GM18526 (cell line): ENCODE measurements around the gene AKIRIN2.

Experiments
- POLR2A ChIP-seq: IDR thresholded peaks from 3 replicates; pipeline ENCODE4 v1.6.1; 2011; ENCODE audit not compliant: insufficient read length; ENCODE audit errors: extremely low read depth

AKIRIN2 gene

GRCh38 chr6:87653074-87653962 is 48.7 kb downstream of the AKIRIN2 start:
- TF ChIP-seq POLR2A, result no peak

DNA sequence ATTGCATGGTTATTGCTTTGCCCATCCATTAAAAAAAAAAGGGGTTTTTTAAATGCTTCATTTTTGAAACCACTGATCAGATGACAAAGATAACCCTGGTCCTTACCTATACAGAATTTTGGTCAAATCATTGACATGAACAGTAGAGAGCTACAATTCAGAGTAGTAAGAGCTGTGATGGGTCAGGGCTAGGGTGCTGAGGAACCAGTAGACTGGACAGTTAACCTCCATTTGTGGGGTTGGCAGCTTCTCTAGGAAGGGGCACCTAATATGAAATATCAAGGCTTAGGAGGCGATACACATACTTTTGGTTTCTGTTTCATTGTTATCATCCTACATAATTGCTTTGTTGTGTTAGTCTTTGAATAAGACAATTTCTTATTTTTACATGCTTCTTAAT is 57.0 kb downstream of the AKIRIN2 start:
- no peak for TF ChIP-seq POLR2A

- TF ChIP-seq POLR2A, result no peak
Observed at GRCh38 chr6:87641065-87641692, 60.9 kb downstream of the AKIRIN2 start.

GRCh38 chr6:87639373-87639772 is 62.7 kb downstream of the AKIRIN2 start:
- no peak for TF ChIP-seq POLR2A

DNA sequence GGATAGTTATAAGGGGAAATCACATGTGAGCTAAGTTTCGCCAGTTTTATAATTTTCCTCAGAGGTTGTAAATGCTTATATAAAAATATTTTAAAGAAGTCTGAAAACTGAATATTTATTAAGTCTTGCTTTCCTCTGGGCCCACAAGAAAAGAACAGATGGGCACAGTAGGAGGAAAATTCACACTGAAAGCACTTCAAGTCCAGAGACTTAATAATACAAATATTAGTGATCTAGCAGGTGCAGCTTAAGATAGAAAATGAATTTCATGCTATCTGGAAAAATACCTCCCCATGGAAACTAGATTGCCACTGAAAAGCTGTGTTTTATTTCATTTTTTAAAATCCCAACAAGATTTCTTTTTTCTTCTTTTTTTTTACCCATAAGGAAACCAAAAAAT is 64.9 kb downstream of the AKIRIN2 start:
- TF ChIP-seq POLR2A, result no peak

GRCh38 chr6:87636315-87636714 is 65.7 kb downstream of the AKIRIN2 start:
- no peak for TF ChIP-seq POLR2A

- TF ChIP-seq POLR2A, result no peak
Observed at GRCh38 chr6:87633851-87634250, 68.2 kb downstream of the AKIRIN2 start.

GRCh38 chr6:87630746-87631145 is 71.3 kb downstream of the AKIRIN2 start:
- TF ChIP-seq POLR2A, result no peak

GRCh38 chr6:87628881-87629280 is 73.2 kb downstream of the AKIRIN2 start:
- no peak for TF ChIP-seq POLR2A

DNA sequence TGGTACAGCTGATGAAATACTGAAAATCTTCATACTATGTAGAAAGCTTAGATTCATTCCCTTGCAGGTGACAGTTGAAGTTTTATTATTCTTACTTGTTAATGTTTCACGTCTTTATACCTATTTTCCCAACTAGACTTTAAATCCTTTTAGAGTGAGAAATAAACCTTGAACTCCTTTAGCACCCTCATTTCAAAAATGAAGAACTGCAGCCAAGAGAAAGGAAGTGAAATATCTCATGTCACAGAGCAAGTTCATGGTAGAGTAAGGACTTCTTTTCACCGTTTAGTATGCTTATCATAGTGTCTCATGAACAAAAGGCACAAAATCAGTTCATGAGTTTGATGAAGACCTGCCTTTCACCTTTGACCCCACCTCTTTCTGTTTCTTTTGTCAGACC is 73.6 kb downstream of the AKIRIN2 start:
- no peak for TF ChIP-seq POLR2A
